Measurements from ENCODE around the gene OR4N5. TPM values are rescaled to one million over a fixed set of nuclear protein-coding genes. Genes with fewer than 3 reads are reported as not detected.

The OR4N5 gene
- total and polyA plus RNA-seq, 2 of the 8 experiments (the other 6 are each of a cell fraction or from before 2014, with no cell fraction given), result not detected

- Histone ChIP-seq H3K9ac (replicated peaks in 1 of 4; ENCODE audit: extremely low read depth in 1 of 4, low read depth in 3 of 4, low read length in 3 of 4) (no peak overlapping the region), H3K36me3 (ENCODE audit: control insufficient read depth in 2 of 4, insufficient read depth in 4 of 4, low read length in 3 of 4) (no peaks in the 10 kb centered on the region), H4K20me1 (replicated peaks in 1 of 2; ENCODE audit: control insufficient read depth in 1 of 2, insufficient read depth in 2 of 2, low read length in 2 of 2) (no peaks in the 10 kb centered on the region), H3K27me3 (replicated peaks in 1 of 4; ENCODE audit: control insufficient read depth in 3 of 4, extremely low read depth in 1 of 4, insufficient read depth in 3 of 4, low read length in 3 of 4) (no peaks in the 10 kb centered on the region), H3K79me2 (ENCODE audit: control insufficient read depth in 1 of 2, insufficient read depth in 2 of 2, low read length in 2 of 2) (no peaks in the 10 kb centered on the region), H3K23ac (ENCODE audit: insufficient read length) (no peak overlapping the region), H2BK20ac (ENCODE audit: low read length) (no peak overlapping the region), H2BK12ac (ENCODE audit: low read depth, low read length) (no peak overlapping the region), H4K8ac (ENCODE audit: extremely low read depth, insufficient read depth, low read length) (no peak overlapping the region), H2BK5ac (ENCODE audit: low read depth, low read length) (no peak overlapping the region), H2AFZ (ENCODE audit: low read length) (no peak overlapping the region), H3K23me2 (ENCODE audit: low read depth, low read length) (no peaks in the 10 kb centered on the region), H3K18ac (ENCODE audit: extremely low read depth, low read length) (no peak overlapping the region), H3K4ac (replicated peaks; ENCODE audit: insufficient read length, low read depth, low read length) (no peak overlapping the region), H3K4me3 (ENCODE audit: extremely low read depth in 1 of 4, insufficient read depth in 2 of 4, low read depth in 3 of 4, low read length in 4 of 4) (no peak overlapping the region), H4K5ac (ENCODE audit: insufficient read length, low read depth, low read length) (no peak overlapping the region), H3K56ac (replicated peaks; ENCODE audit: insufficient read length, low read depth, low read length) (no peak overlapping the region), H2AK5ac (ENCODE audit: low read depth, low read length) (no peak overlapping the region), H3K9me3 (ENCODE audit: insufficient read depth in 2 of 2, low read depth in 1 of 2, low read length in 1 of 2) (peaks cover 63 to 71% of the 10 kb centered on the region in 2 experiments), H4K91ac (replicated peaks; ENCODE audit: insufficient read length, low read length) (no peak overlapping the region), H2BK120ac (replicated peaks; ENCODE audit: low read depth, low read length) (no peak overlapping the region), H3K4me2 (ENCODE audit: insufficient read depth in 1 of 2, low read depth in 2 of 2, low read length in 2 of 2) (no peak overlapping the region), H3K27ac (ENCODE audit: low read depth, low read length) (no peak overlapping the region), H3K14ac (ENCODE audit: insufficient read length) (no peak overlapping the region), H3K79me1 (ENCODE audit: low read depth, low read length) (no peaks in the 10 kb centered on the region), H3K4me1 (replicated peaks in 1 of 4; ENCODE audit: control insufficient read depth in 3 of 4, insufficient read depth in 4 of 4, low read length in 3 of 4) (no peaks in the 10 kb centered on the region), H2BK15ac (ENCODE audit: low read length) (no peak overlapping the region)
- DNase-seq (ENCODE audit: low read depth in 1 of 2, low spot score in 2 of 2), result no peak
- ChIA-PET CTCF (ENCODE audit: partially characterized antibody) (interaction anchor here (0.8 kb wide), 1 partner anchor 132 kb away, joined by 3 read pairs; no protein-coding TSS in a partner anchor), POLR2A (ENCODE audit: partially characterized antibody) (no interaction called here)
- 39% methylated on average over 1 of the region's 1 CpG; no CpG with 5 or more reads in 1 of the 2 experiments for WGBS, 2 experiments (ENCODE audit: extremely low coverage in 1 of 2, insufficient coverage in 1 of 2, insufficient read length in 1 of 2, insufficient replicate concordance in 2 of 2, low coverage in 1 of 2, low lambda C conversion rate in 2 of 2, missing lambda C conversion rate in 1 of 2)
- TF ChIP-seq POLR2AphosphoS5 (IDR thresholded peaks at IDR 0.05; ENCODE audit: low read depth, low read length) (no peak), KDM4A (IDR thresholded peaks at IDR 0.05; ENCODE audit: low read depth, low read length, severe bottlenecking) (no peak), EP300 (IDR thresholded peaks at IDR 0.05; ENCODE audit: borderline replicate concordance in 1 of 2, low read depth in 2 of 2, low read length in 2 of 2) (no peak), CHD2 (IDR thresholded peaks at IDR 0.05; ENCODE audit: low read length) (no peak), GTF2F1 (IDR thresholded peaks at IDR 0.05; ENCODE audit: borderline replicate concordance, low read depth, low read length) (no peak), NANOG (IDR thresholded peaks at IDR 0.05; ENCODE audit: insufficient read depth, low read depth, low read length, poor library complexity, severe bottlenecking) (no peak), RFX5 (IDR thresholded peaks at IDR 0.05; ENCODE audit: borderline replicate concordance, low read depth, low read length) (no peak), CREB1 (IDR thresholded peaks at IDR 0.05) (no peak), ASH2L (IDR thresholded peaks at IDR 0.05; ENCODE audit: low read length) (no peak), ATF2 (IDR thresholded peaks at IDR 0.05; ENCODE audit: low read length) (no peak), CBX5 (IDR thresholded peaks at IDR 0.05; ENCODE audit: low read depth, low read length) (no peak), CBX8 (IDR thresholded peaks at IDR 0.05; ENCODE audit: borderline replicate concordance, low read depth, low read length) (no peak), SP4 (IDR thresholded peaks at IDR 0.05; ENCODE audit: low read length) (no peak), JUN (IDR thresholded peaks at IDR 0.05; ENCODE audit: low read depth, low read length) (no peak)
- no peak for FAIRE-seq
Observed at GRCh38 chr14:20116748-20117147, 21.9 kb upstream of the OR4N5 start.
